LNCAP (cell line): Measurements from ENCODE around the gene SCFD2.

Source experiments
- CTCF ChIP-seq: fragments of 450-650 bp; IDR thresholded peaks from 2 replicates; pipeline ENCODE4 v1.5.1; 2017; ENCODE audit warnings: mild to moderate bottlenecking

Gene SCFD2

GRCh38 chr4:53060278-53060677 lies 305.6 kb downstream of the SCFD2 start:
- no peak for TF ChIP-seq CTCF

GRCh38 chr4:53059871-53060270 lies 306.0 kb downstream of the SCFD2 start:
- TF ChIP-seq CTCF, result no peak

- TF ChIP-seq CTCF, result no peak
These were observed 306.6 kb downstream of the SCFD2 start for GRCh38 chr4:53059256-53059655.

- no peak for TF ChIP-seq CTCF
These were observed 308.2 kb downstream of the SCFD2 start for GRCh38 chr4:53057679-53058078.

- no peak for TF ChIP-seq CTCF
These were observed 310.0 kb downstream of the SCFD2 start for GRCh38 chr4:53055716-53056403.

GRCh38 chr4:53055274-53055673 lies 310.6 kb downstream of the SCFD2 start:
- no peak for TF ChIP-seq CTCF

GRCh38 chr4:53050361-53050774 lies 315.5 kb downstream of the SCFD2 start:
- TF ChIP-seq CTCF, result no peak

GRCh38 chr4:53049528-53049927 lies 316.3 kb downstream of the SCFD2 start:
- no peak for TF ChIP-seq CTCF
